ENCODE data around the gene CPLX3. TPM values are rescaled to one million over a fixed set of nuclear protein-coding genes. Genes with fewer than 3 reads are reported as not detected.

CPLX3 gene
- total and polyA plus RNA-seq, 10 of the 15 experiments (the other 5 are each of a cell fraction or from before 2014, with no cell fraction given): 0.02 to 0.04 TPM; not detected in 8

DNA sequence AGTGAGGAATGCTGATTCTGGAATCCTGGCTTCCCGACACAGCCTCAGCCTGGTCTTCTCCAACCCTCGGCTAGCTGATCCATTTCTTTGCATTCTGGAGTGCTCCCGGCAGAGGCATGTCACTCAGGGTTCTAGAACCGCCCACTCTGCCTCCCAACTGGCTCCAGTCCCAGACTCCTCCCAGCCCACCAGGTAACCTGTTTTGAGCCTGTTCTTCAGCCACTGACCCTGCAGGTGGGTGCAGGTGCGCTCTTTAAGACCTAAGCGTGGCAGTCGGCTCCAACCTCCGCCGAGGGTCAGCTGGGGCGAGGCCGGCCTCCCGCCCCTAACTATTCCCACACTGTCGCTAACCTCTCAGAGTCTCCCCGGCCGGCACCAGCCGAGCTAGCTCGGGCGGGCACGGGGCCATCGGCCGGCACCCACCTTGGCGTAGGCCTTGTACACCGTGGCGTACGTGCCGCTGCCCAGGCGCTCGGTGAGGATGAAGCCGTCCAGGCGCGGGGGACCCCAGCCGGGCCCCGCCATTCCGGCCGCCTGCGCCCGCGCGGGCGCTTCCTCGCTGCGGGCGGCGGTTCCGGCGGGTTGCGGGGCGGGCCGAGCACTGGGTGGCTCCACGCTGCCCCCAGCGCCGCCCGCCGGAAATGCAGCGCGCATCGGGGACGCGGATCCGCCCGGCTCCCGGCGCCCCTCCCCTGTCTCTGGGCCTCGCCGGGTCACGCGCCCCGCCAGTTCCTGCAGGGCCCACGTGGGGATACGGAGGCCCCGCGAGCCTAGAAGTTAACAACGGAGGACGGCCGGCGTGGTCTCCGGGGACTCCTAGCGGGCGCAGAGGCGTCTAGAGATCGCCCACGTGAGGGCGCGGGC is 16.4 kb downstream of the CPLX3 start, which contains the start of gene ULK3 (continued):
- TF ChIP-seq, protein P1, sequence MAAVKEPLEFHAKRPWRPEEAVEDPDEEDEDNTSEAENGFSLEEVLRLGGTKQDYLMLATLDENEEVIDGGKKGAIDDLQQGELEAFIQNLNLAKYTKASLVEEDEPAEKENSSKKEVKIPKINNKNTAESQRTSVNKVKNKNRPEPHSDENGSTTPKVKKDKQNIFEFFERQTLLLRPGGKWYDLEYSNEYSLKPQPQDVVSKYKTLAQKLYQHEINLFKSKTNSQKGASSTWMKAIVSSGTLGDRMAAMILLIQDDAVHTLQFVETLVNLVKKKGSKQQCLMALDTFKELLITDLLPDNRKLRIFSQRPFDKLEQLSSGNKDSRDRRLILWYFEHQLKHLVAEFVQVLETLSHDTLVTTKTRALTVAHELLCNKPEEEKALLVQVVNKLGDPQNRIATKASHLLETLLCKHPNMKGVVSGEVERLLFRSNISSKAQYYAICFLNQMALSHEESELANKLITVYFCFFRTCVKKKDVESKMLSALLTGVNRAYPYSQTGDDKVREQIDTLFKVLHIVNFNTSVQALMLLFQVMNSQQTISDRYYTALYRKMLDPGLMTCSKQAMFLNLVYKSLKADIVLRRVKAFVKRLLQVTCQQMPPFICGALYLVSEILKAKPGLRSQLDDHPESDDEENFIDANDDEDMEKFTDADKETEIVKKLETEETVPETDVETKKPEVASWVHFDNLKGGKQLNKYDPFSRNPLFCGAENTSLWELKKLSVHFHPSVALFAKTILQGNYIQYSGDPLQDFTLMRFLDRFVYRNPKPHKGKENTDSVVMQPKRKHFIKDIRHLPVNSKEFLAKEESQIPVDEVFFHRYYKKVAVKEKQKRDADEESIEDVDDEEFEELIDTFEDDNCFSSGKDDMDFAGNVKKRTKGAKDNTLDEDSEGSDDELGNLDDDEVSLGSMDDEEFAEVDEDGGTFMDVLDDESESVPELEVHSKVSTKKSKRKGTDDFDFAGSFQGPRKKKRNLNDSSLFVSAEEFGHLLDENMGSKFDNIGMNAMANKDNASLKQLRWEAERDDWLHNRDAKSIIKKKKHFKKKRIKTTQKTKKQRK (IDR thresholded peaks at IDR 0.05; ENCODE audit: low read depth, low read length): no peak
- TF ChIP-seq PAX8 (IDR thresholded peaks at IDR 0.05) (no peak), MEF2A (IDR thresholded peaks at IDR 0.05; ENCODE audit: insufficient read depth, low read depth, low read length) (peak; percentile 37; the same call in 1 of the 2 replicates), YBX1 (IDR thresholded peaks at IDR 0.05) (no peak), NBN (IDR thresholded peaks at IDR 0.05) (no peak), GABPA (IDR thresholded peaks at IDR 0.05; ENCODE audit: low read depth) (no peak), GATAD2B (conservative IDR thresholded peaks at IDR 0.05; ENCODE audit: low read depth) (peak; percentile 98), EZH2 (IDR thresholded peaks at IDR 0.05; ENCODE audit: borderline replicate concordance, control insufficient read depth, low read depth, low read length) (no peak), USF2 (IDR thresholded peaks at IDR 0.05; ENCODE audit: borderline replicate concordance, low read depth, low read length) (peak; percentile 80), USF1 (IDR thresholded peaks at IDR 0.05; ENCODE audit: borderline replicate concordance, extremely low read length, insufficient read depth, low read depth, low read length) (peak; percentile 93), SPI1 (IDR thresholded peaks at IDR 0.05; ENCODE audit: borderline replicate concordance, insufficient read depth, low read depth, low read length) (no peak), ZBED1 (IDR thresholded peaks at IDR 0.05; ENCODE audit: borderline replicate concordance) (0 out of 2 replicates have a peak, but pooled peaks have one; percentile 21), CBX5 (IDR thresholded peaks at IDR 0.05; ENCODE audit: low read depth) (no peak), FOS (IDR thresholded peaks at IDR 0.05; ENCODE audit: borderline replicate concordance, extremely low read depth, insufficient read length) (no peak), TCF12 (IDR thresholded peaks at IDR 0.05; ENCODE audit: low read depth, low read length) (no peak), BCL11A (IDR thresholded peaks at IDR 0.05; ENCODE audit: low read depth, low read length) (no peak), POLR2AphosphoS2 (IDR thresholded peaks at IDR 0.05; ENCODE audit: low read depth, low read length) (peak; percentile 90), SMAD5 (IDR thresholded peaks at IDR 0.05; ENCODE audit: low read depth) (no peak; the same call in 1 of the 2 replicates), NFIC (IDR thresholded peaks at IDR 0.05; ENCODE audit: low read depth, low read length) (no peak)
- TF ChIP-seq, protein P2, sequence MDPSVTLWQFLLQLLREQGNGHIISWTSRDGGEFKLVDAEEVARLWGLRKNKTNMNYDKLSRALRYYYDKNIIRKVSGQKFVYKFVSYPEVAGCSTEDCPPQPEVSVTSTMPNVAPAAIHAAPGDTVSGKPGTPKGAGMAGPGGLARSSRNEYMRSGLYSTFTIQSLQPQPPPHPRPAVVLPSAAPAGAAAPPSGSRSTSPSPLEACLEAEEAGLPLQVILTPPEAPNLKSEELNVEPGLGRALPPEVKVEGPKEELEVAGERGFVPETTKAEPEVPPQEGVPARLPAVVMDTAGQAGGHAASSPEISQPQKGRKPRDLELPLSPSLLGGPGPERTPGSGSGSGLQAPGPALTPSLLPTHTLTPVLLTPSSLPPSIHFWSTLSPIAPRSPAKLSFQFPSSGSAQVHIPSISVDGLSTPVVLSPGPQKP (IDR thresholded peaks at IDR 0.05; ENCODE audit: low read depth, low read length): no peak; the same call in 1 of the 2 replicates
- TF ChIP-seq, protein P3, sequence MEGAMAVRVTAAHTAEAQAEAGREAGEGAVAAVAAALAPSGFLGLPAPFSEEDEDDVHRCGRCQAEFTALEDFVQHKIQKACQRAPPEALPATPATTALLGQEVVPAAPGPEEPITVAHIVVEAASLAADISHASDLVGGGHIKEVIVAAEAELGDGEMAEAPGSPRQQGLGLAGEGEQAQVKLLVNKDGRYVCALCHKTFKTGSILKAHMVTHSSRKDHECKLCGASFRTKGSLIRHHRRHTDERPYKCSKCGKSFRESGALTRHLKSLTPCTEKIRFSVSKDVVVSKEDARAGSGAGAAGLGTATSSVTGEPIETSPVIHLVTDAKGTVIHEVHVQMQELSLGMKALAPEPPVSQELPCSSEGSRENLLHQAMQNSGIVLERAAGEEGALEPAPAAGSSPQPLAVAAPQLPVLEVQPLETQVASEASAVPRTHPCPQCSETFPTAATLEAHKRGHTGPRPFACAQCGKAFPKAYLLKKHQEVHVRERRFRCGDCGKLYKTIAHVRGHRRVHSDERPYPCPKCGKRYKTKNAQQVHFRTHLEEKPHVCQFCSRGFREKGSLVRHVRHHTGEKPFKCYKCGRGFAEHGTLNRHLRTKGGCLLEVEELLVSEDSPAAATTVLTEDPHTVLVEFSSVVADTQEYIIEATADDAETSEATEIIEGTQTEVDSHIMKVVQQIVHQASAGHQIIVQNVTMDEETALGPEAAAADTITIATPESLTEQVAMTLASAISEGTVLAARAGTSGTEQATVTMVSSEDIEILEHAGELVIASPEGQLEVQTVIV (IDR thresholded peaks at IDR 0.05; ENCODE audit: borderline replicate concordance, partially characterized antibody): no peak

Measured in GM12878 (cell line).